ENCODE results near the gene ZNF629.

- TF ChIP-seq POLR2AphosphoS5 (IDR thresholded peaks at IDR 0.05; ENCODE audit: borderline replicate concordance, low read depth, low read length) (peak; percentile 47), EZH2 (IDR thresholded peaks at IDR 0.05) (no peak), FOXP2 (optimal IDR thresholded peaks at IDR 0.05; ENCODE audit: control extremely low read depth, extremely low read length, insufficient read depth) (no peak)
Observed at GRCh38 chr16:30786936-30787612, at the start of gene ZNF629.
